Measurements from ENCODE around the gene FANCI. TPM values are rescaled to one million over a fixed set of nuclear protein-coding genes. Genes with fewer than 3 reads are reported as not detected.

The FANCI gene
- total RNA-seq, 1 experiment from 2014 or later: 163 TPM

GRCh38 chr15:89330119-89330518, 86.3 kb downstream of the FANCI start:
- TF ChIP-seq, protein P1, sequence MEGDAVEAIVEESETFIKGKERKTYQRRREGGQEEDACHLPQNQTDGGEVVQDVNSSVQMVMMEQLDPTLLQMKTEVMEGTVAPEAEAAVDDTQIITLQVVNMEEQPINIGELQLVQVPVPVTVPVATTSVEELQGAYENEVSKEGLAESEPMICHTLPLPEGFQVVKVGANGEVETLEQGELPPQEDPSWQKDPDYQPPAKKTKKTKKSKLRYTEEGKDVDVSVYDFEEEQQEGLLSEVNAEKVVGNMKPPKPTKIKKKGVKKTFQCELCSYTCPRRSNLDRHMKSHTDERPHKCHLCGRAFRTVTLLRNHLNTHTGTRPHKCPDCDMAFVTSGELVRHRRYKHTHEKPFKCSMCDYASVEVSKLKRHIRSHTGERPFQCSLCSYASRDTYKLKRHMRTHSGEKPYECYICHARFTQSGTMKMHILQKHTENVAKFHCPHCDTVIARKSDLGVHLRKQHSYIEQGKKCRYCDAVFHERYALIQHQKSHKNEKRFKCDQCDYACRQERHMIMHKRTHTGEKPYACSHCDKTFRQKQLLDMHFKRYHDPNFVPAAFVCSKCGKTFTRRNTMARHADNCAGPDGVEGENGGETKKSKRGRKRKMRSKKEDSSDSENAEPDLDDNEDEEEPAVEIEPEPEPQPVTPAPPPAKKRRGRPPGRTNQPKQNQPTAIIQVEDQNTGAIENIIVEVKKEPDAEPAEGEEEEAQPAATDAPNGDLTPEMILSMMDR (conservative IDR thresholded peaks at IDR 0.05; ENCODE audit: low read depth, low read length): no peak
- TF ChIP-seq EZH2 (IDR thresholded peaks at IDR 0.05; ENCODE audit: borderline replicate concordance, low read depth, low read length, poor library complexity, severe bottlenecking): no peak
- no peaks in the 10 kb centered on the region for H3K9me3 ChIP-seq (ENCODE audit: low read depth, low read length, poor library complexity, severe bottlenecking)
- peaks cover 24% of the 10 kb centered on the region for H3K4me1 ChIP-seq (ENCODE audit: insufficient read depth, low read length, poor library complexity, severe bottlenecking)
- BruUV-seq (replicated peaks): no TSS peak
- no peak overlapping the region for H3K27ac ChIP-seq (ENCODE audit: low read depth, low read length, poor library complexity, severe bottlenecking)
- no peak overlapping the region for H3K4me3 ChIP-seq (ENCODE audit: low read depth, low read length, poor library complexity, severe bottlenecking)
- peaks cover 83% of the 10 kb centered on the region for H3K36me3 ChIP-seq (ENCODE audit: insufficient read depth, low read length, poor library complexity, severe bottlenecking)
- CTCF ChIA-PET: no interaction called here
- intact Hi-C loops (cut with micrococcal nuclease; ENCODE audit: unreplicated experiment): no loop called here
- no peak for DNase-seq (ENCODE audit: low spot score)
- POLR2A ChIA-PET (ENCODE audit: low non-redundant PET): no interaction called here
- no peaks in the 10 kb centered on the region for H3K27me3 ChIP-seq (replicated peaks; ENCODE audit: insufficient read depth, low read depth, low read length, poor library complexity)

- H3K36me3 ChIP-seq (ENCODE audit: insufficient read depth, low read length, poor library complexity, severe bottlenecking): peaks cover 74% of the 10 kb centered on the region
- POLR2A ChIA-PET (ENCODE audit: low non-redundant PET): no interaction called here
- TF ChIP-seq, protein P1 (conservative IDR thresholded peaks at IDR 0.05; ENCODE audit: low read depth, low read length): no peak
- TF ChIP-seq EZH2 (IDR thresholded peaks at IDR 0.05; ENCODE audit: borderline replicate concordance, low read depth, low read length, poor library complexity, severe bottlenecking): no peak
- H3K4me3 ChIP-seq (ENCODE audit: low read depth, low read length, poor library complexity, severe bottlenecking): no peak overlapping the region
- no peaks in the 10 kb centered on the region for H3K27me3 ChIP-seq (replicated peaks; ENCODE audit: insufficient read depth, low read depth, low read length, poor library complexity)
- intact Hi-C loops (cut with micrococcal nuclease; ENCODE audit: unreplicated experiment): no loop called here
- DNase-seq (ENCODE audit: low spot score): no peak
- no peaks in the 10 kb centered on the region for H3K9me3 ChIP-seq (ENCODE audit: low read depth, low read length, poor library complexity, severe bottlenecking)
- peaks cover 31% of the 10 kb centered on the region for H3K4me1 ChIP-seq (ENCODE audit: insufficient read depth, low read length, poor library complexity, severe bottlenecking)
- H3K27ac ChIP-seq (ENCODE audit: low read depth, low read length, poor library complexity, severe bottlenecking): no peak overlapping the region
- CTCF ChIA-PET: no interaction called here
- BruUV-seq (replicated peaks): no TSS peak
Observed at GRCh38 chr15:89330881-89331595, 87.3 kb downstream of the FANCI start.

- BruUV-seq (replicated peaks): no TSS peak
- DNase-seq (ENCODE audit: low spot score): peak; percentile 59
- Histone ChIP-seq H3K4me3 (ENCODE audit: low read depth, low read length, poor library complexity, severe bottlenecking) (peak overlapping the region; percentile 19), H3K36me3 (ENCODE audit: insufficient read depth, low read length, poor library complexity, severe bottlenecking) (peaks cover 60% of the 10 kb centered on the region), H3K27me3 (replicated peaks; ENCODE audit: insufficient read depth, low read depth, low read length, poor library complexity) (no peaks in the 10 kb centered on the region), H3K9me3 (ENCODE audit: low read depth, low read length, poor library complexity, severe bottlenecking) (no peaks in the 10 kb centered on the region), H3K4me1 (ENCODE audit: insufficient read depth, low read length, poor library complexity, severe bottlenecking) (peaks cover 32% of the 10 kb centered on the region), H3K27ac (ENCODE audit: low read depth, low read length, poor library complexity, severe bottlenecking) (no peak overlapping the region)
- intact Hi-C loops (cut with micrococcal nuclease; ENCODE audit: unreplicated experiment): no loop called here
- TF ChIP-seq, protein P1 (conservative IDR thresholded peaks at IDR 0.05; ENCODE audit: low read depth, low read length): peak; percentile 56
- no peak for TF ChIP-seq EZH2 (IDR thresholded peaks at IDR 0.05; ENCODE audit: borderline replicate concordance, low read depth, low read length, poor library complexity, severe bottlenecking)
- ChIA-PET CTCF (interaction anchor here (0.6 to 0.9 kb wide), 2 partner anchors 15 to 30 kb away, joined by 4 to 5 read pairs; no protein-coding TSS in a partner anchor), POLR2A (ENCODE audit: low non-redundant PET) (interaction anchor here (0.7 kb wide), 1 partner anchor 27 kb away, joined by 7 read pairs; no protein-coding TSS in a partner anchor)
Observed at GRCh38 chr15:89332446-89332845, 88.7 kb downstream of the FANCI start.
